ENCODE data around the gene PTEN.

DNA sequence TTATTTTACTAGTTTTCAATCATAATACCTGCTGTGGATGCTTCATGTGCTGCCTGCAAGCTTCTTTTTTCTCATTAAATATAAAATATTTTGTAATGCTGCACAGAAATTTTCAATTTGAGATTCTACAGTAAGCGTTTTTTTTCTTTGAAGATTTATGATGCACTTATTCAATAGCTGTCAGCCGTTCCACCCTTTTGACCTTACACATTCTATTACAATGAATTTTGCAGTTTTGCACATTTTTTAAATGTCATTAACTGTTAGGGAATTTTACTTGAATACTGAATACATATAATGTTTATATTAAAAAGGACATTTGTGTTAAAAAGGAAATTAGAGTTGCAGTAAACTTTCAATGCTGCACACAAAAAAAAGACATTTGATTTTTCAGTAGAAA is 103.0 kb downstream of the PTEN start:
- TF ChIP-seq YY1 (IDR thresholded peaks at IDR 0.05; ENCODE audit: insufficient read depth, insufficient read length) (no peak), SUZ12 (IDR thresholded peaks at IDR 0.05; ENCODE audit: extremely low read depth, insufficient read depth, insufficient read length) (no peak), ZNF274 (IDR thresholded peaks at IDR 0.05; ENCODE audit: low read depth, low read length) (no peak)
